ENCODE results near the gene RAD18. TPM values are rescaled to one million over a fixed set of nuclear protein-coding genes. Genes with fewer than 3 reads are reported as not detected.

RAD18 gene
- total RNA-seq, 6 donors from 2014 or later, result 2.6 to 16.2 (median 7.7) TPM

- TF ChIP-seq EP300 (IDR thresholded peaks at IDR 0.05) (no peak), POLR2AphosphoS5 (IDR thresholded peaks at IDR 0.05) (no peak), CTCF (IDR thresholded peaks at IDR 0.05) (no peak), POLR2A (IDR thresholded peaks at IDR 0.05) (no peak)
- H3K4me3 ChIP-seq, result no peak overlapping the region
- ATAC-seq (ENCODE audit: low FRiP score in 2 of 2) (no peak), DNase-seq (no peak)
- 95% methylated on average over 3 of the region's 3 CpGs for WGBS, 2 donors
- H3K4me1 ChIP-seq, result no peaks in the 10 kb centered on the region
- no peaks in the 10 kb centered on the region for H3K9me3 ChIP-seq
- H3K27me3 ChIP-seq, result no peaks in the 10 kb centered on the region
- no peak overlapping the region for H3K27ac ChIP-seq
- H3K36me3 ChIP-seq, result peaks cover 0 to 10% (median 0%) of the 10 kb centered on the region in 4 donors
These were observed 62.4 kb downstream of the RAD18 start for GRCh38 chr3:8900869-8901268.

- DNase-seq (no peak), ATAC-seq (ENCODE audit: low FRiP score in 2 of 2) (no peak)
- no peaks in the 10 kb centered on the region for H3K4me1 ChIP-seq
- H3K9me3 ChIP-seq, result no peaks in the 10 kb centered on the region
- 46 to 75% methylated on average over 1 of the region's 1 CpG for WGBS, 2 donors
- TF ChIP-seq POLR2A (IDR thresholded peaks at IDR 0.05), result no peak
- TF ChIP-seq CTCF (IDR thresholded peaks at IDR 0.05), result no peak
- TF ChIP-seq POLR2AphosphoS5 (IDR thresholded peaks at IDR 0.05), result no peak
- no peak for TF ChIP-seq EP300 (IDR thresholded peaks at IDR 0.05)
- H3K4me3 ChIP-seq, result no peak overlapping the region
- peaks cover 0 to 10% (median 0%) of the 10 kb centered on the region in 4 donors for H3K36me3 ChIP-seq
- no peaks in the 10 kb centered on the region for H3K27me3 ChIP-seq
- no peak overlapping the region for H3K27ac ChIP-seq
These were observed 63.3 kb downstream of the RAD18 start for GRCh38 chr3:8899876-8900460.

GRCh38 chr3:8895829-8896228, 67.4 kb downstream of the RAD18 start:
- Histone ChIP-seq H3K27ac (no peak overlapping the region), H3K9me3 (no peaks in the 10 kb centered on the region), H3K4me3 (no peak overlapping the region), H3K27me3 (no peaks in the 10 kb centered on the region), H3K36me3 (peaks cover 0 to 10% (median 0%) of the 10 kb centered on the region in 4 donors), H3K4me1 (no peaks in the 10 kb centered on the region)
- TF ChIP-seq POLR2A (IDR thresholded peaks at IDR 0.05), result no peak
- no peak for TF ChIP-seq EP300 (IDR thresholded peaks at IDR 0.05)
- no peak for TF ChIP-seq CTCF (IDR thresholded peaks at IDR 0.05)
- TF ChIP-seq POLR2AphosphoS5 (IDR thresholded peaks at IDR 0.05), result no peak
- 67 to 69% methylated on average over 2 of the region's 2 CpGs for WGBS, 2 donors
- DNase-seq (no peak), ATAC-seq (ENCODE audit: low FRiP score in 2 of 2) (no peak)

- WGBS, 2 donors, result 94 to 95% methylated on average over 5 of the region's 5 CpGs
- H3K36me3 ChIP-seq, result peaks cover 0 to 21% (median 0%) of the 10 kb centered on the region in 4 donors
- no peak for TF ChIP-seq EP300 (IDR thresholded peaks at IDR 0.05)
- no peak for TF ChIP-seq POLR2AphosphoS5 (IDR thresholded peaks at IDR 0.05)
- TF ChIP-seq CTCF (IDR thresholded peaks at IDR 0.05), result no peak
- TF ChIP-seq POLR2A (IDR thresholded peaks at IDR 0.05), result no peak
- H3K27me3 ChIP-seq, result no peaks in the 10 kb centered on the region
- H3K4me1 ChIP-seq, result no peaks in the 10 kb centered on the region
- no peak overlapping the region for H3K27ac ChIP-seq
- no peak for ATAC-seq (ENCODE audit: low FRiP score in 2 of 2)
- H3K4me3 ChIP-seq, result no peak overlapping the region
- no peaks in the 10 kb centered on the region for H3K9me3 ChIP-seq
- no peak for DNase-seq
These were observed 70.3 kb downstream of the RAD18 start for GRCh38 chr3:8893001-8893400.

- 83 to 95% methylated on average over 1 of the region's 1 CpG for WGBS, 2 donors
- Histone ChIP-seq H3K36me3 (peaks cover 0 to 15% (median 2%) of the 10 kb centered on the region in 4 donors), H3K27ac (no peak overlapping the region), H3K4me1 (no peaks in the 10 kb centered on the region), H3K9me3 (no peaks in the 10 kb centered on the region), H3K27me3 (no peaks in the 10 kb centered on the region), H3K4me3 (no peak overlapping the region)
- no peak for DNase-seq
- TF ChIP-seq POLR2AphosphoS5 (IDR thresholded peaks at IDR 0.05) (no peak), POLR2A (IDR thresholded peaks at IDR 0.05) (no peak), CTCF (IDR thresholded peaks at IDR 0.05) (no peak), EP300 (IDR thresholded peaks at IDR 0.05) (no peak)
- no peak for ATAC-seq (ENCODE audit: low FRiP score in 2 of 2)
These were observed 71.5 kb downstream of the RAD18 start for GRCh38 chr3:8891774-8892173.
